ENCODE measurements around the gene OCLN.
"Not testable (repeated sequence)": the region's sequence is repeated elsewhere in the genome, so short reads cannot be mapped to it uniquely, and the experiment has no call there.

OCLN gene

DNA sequence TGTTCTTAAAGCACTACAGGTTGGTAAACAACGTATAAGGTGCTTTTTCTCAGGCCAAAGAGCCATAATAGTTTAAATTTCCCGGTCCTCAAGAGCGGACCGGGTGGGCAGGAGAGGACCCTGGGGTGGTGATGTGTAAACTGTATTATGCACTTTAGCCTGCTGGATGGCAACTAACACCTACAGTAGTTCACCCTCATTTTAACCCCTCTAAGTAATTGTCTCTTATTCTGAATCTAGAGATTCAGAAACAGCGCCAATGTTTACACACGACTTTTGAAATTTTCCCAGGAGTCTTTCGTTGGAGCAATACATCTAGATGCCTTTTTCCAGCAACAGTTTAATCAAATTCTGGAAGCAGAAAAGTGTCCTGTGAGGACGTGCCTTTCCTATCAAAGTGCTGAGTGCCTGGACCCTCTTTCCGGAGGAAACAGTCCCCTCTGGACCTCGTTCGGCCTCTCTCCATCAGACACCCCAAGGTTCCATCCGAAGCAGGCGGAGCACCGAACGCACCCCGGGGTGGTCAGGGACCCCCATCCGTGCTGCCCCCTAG lies 676 bp upstream of the OCLN start:
- DNase-seq (ENCODE audit: low read depth) = no peak

DNA sequence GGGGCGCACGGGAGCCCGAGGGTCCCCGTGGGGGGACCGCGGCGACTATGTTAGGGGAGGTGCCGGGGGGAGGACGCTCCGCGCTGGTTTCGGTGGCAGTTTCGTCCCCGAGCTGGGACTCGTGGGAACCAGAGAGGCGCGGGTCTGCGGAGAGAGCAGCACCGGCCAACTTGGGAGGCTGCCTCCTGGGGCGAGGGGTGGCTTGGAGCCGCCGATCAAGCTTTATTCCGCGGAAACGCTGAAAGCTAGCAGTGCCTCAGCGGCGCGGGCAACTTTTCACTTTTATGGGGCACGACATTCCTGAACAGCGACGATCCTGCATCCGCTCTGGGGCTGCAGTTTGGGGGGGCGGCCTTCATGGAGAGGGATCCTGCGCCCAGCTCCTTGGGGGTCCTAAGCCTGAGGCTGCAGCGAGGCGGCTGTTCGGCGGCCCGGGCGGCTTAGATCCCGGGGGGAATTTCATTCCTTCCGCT lies 369 bp downstream of the OCLN start:
- no peak for DNase-seq (ENCODE audit: low read depth)

DNA sequence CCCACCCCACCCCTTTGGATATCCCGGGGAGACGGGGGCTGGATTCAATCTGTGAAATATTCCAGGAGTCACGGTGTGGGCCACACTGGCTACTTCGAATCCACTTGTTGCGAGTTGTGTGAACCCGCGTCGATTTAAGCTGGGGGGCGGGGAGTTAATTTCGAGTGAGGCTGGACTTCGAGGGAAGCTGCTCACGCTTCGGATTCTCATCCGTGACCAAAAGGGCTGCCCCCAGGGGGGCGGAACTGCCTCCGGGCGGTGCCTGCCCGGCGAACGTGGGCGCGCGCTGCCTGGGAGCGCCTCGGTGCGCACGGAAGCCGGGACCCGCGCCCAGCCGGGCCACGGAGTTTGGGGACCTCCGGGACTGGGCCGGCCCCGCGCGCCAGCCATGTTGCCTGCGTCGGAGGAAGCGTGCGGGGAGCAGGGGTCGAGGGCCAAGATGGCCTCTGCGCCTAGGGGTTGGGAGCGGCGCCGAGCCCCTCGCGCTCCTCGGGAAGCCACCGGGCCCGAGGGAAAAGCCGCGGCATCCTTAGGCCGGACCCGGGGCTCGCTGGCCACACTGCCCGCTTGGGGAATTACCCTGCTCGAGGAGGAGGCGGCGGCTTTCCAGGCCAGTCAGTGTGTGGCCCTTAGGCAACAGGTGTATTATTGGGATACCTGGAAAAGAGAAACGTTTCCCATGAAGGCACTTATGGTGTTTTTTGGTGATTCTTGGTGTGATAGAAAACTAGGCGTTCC lies 975 bp downstream of the OCLN start:
- DNase-seq (ENCODE audit: low read depth) = no peak

DNA sequence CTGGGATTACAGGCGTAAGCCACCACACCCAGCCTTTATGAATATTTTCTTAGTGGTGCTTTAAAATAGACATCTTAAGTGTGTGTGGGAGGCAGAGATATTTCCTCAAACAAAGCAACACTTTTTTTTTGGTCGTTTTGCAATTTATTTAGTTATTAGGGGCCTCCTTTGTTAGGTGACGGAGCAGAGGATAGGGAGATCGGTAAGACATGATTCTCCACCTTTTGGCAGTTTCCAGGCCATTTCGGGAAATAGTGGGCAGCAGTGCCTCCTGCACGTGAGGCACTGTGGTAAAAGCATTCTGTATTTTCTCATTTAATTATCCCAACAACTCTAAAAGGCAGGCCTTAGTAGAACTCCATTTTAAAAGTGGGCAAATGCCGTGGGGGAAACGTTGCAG lies 1.9 kb downstream of the OCLN start:
- no peak for DNase-seq (ENCODE audit: low read depth)

DNA sequence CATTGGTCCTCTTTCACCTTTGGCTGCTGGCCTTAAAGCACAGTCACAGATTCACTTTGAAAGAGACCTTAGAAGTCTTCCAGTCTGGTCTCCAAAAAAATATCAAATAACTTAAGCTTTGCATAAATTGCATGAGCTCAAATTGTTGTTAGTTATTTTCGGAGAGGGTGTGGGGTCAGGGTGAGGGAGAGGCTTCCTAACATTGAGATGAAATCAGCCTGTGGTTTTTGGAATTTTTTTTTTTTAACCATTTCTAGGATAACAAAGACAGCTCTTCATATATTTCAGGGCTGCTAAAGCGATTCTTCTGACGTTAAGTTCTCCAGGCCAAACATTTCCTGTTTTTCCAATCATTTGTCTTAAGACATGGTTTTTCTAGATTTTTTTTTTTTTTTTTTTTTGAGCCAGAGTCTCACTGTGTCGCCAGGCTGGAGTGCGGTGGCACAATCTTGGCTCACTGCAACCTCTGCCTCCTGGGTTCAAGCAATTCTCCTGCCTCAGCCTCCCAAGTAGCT lies 4.5 kb downstream of the OCLN start:
- no peak for DNase-seq (ENCODE audit: low read depth)

DNA sequence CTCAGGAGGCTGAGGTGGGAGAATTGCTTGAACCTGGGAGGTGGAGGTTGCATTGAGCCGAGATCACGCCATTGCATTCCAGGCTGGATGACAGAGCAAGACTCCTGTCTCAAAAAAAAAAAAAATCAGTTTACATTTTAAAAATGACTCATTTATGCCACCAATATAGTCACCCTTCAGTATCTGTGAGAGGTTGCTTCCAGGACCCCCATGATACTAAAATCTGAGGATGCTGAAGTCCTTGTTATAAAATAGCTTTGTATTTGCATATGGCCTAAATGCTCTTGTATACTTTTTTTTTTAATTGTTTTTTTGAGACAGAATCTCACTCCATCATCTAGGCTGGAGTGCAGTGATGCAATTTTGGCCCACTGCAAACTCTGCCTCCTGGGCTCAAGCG lies 5.8 kb downstream of the OCLN start:
- DNase-seq (ENCODE audit: low read depth) = no peak

DNA sequence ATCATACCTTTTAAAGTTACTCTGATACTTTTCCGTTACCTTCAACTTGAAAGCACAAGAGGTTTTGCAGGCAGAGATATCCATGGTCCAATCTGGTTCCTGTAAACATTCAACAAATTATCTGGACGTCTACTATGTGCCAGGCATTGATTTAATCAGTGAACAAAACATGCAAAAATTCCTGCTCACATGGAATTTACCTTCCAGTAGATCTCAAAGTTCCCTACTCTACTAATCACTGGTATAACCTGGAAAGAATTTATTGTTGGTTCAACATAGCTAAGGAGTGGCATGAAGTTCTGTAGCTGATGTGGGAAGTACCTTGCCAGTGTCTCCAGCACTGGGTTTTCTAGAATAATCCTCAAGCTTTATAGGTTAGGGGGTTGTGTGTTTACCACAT lies 9.8 kb downstream of the OCLN start:
- no peak for DNase-seq (ENCODE audit: low read depth)

DNA sequence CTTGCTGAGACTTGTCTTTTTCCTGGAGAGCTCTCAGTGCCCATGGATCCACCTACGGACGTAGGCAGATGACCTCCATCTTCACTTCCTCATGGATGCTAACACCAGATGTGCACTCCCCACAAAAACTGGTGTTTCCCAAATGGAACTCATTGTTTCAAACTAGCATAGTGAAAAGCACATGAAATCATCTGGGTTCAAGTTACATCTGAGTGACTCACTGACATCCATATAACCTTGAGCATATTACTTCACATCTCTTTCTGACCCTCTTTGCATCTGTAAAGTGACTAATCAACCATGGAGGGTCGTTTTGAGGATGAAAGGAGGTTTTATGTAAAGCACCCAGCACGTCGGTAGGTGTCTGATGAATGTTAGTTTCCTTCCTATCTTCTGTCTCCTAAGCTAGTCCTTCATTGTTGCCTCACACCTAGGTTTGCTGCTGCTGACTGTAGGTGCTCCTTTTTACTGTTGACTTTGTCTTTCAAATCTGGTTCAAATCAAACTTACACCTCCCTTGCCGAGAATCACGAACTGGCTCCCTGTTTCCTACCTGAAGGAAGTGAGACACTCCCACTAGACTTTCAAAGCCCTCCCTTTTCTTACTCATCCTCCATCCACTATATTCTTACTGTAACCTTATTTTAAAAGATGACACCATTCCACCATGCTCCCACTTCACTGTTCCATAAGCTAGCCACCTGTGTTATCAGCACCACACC lies 10.3 kb downstream of the OCLN start:
- DNase-seq (ENCODE audit: low read depth) = no peak

DNA sequence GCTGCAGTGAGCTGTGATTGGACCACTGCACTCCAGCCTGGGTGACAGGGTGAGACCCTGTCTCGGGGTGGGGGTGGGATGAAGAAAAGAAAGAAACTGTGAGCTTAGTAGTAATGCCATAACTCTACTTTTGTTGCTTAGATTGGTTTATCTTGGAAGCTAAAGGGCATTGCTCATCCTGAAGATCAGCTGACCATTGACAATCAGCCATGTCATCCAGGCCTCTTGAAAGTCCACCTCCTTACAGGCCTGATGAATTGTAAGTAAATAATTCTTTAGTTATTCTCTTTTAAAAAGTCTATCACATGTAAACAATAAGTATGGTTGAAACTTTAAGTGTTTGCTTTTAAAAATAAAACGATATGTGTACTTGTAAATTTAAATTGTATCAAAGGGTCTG lies 11.4 kb downstream of the OCLN start:
- no peak for DNase-seq (ENCODE audit: low read depth)

DNA sequence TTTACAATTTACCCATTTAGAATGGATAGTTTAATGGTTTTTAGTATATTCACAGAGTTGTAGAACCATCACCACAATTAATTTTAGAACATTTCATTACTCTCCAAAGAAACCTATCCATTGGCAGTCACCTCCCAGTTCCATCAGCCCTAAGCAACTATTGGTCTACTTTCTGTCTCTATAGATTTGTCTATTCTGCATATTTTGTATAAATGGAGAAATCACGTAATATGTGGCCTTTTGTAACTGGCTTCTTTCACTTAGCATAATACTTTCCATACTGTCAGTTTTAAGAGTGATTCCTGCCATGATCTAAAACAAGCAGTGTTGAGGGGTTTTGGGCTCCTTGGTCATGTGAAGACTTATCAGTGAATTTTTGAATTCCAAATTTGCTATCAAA lies 12.7 kb downstream of the OCLN start:
- no peak for DNase-seq (ENCODE audit: low read depth)

DNA sequence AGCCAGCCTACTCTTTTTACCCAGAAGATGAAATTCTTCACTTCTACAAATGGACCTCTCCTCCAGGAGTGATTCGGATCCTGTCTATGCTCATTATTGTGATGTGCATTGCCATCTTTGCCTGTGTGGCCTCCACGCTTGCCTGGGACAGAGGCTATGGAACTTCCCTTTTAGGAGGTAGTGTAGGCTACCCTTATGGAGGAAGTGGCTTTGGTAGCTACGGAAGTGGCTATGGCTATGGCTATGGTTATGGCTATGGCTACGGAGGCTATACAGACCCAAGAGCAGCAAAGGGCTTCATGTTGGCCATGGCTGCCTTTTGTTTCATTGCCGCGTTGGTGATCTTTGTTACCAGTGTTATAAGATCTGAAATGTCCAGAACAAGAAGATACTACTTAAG lies 16.6 kb downstream of the OCLN start:
- no peak for DNase-seq (ENCODE audit: low read depth)

DNA sequence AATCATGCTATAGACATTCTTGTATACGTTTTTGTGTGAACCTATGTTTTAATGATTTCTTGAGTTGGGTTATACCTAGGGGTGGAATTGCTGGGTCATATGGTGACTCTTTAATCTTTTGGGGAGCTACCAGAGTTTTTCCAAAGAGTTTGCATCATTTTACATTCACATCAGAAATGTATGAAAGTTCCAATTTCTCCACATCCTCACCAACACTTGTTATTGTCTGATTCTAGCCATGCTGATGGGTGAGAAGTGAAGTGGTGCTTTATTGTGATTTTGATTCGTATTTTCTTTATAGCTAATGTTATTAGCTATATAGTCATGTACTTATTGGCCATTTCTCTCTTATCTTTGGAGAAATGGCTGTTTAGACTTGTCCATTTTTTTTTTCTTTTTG lies 18.1 kb downstream of the OCLN start:
- DNase-seq (ENCODE audit: low read depth) = no peak

DNA sequence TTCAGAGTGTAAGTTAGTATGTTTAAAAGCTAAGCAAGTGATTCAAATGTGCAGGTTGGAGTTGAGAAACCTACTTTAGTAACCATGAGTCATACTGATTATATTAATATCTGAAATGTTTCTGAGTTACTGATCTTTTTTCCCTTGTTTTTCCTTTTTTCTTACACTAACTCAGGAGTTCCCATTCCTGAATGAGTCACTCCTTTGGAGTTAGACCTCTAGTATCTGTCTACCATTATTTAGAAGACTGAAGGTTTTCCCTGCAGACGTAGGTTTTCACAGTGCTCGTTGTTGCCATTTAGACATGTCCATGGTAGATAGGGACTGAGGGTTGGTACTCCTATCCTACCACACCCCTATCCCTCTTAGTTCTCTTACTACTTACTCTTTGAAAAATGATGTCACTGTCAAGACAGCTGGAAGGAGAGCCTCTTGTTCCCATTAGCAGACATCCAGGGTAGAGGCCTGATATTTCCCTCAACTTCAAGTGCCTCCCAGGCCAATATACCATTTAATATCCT lies 20.2 kb downstream of the OCLN start:
- no peak for DNase-seq (ENCODE audit: low read depth)

DNA sequence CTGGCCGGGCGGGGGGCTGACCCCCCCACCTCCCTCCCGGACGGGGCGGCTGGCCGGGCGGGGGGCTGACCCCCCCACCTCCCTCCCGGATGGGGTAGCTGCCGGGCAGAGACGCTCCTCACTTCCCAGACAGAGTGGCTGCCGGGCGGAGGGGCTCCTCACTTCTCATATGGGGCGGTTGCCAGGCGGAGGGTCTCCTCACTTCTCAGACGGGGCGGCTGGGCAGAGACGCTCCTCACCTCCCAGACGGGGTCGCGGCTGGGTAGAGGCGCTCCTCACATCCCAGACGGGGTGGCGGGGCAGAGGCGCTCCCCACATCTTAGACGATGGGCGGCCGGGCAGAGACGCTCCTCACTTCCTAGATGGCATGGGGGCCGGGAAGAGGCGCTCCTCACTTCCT lies 23.0 kb downstream of the OCLN start:
- not testable (repeated sequence) for DNase-seq (ENCODE audit: low read depth)

DNA sequence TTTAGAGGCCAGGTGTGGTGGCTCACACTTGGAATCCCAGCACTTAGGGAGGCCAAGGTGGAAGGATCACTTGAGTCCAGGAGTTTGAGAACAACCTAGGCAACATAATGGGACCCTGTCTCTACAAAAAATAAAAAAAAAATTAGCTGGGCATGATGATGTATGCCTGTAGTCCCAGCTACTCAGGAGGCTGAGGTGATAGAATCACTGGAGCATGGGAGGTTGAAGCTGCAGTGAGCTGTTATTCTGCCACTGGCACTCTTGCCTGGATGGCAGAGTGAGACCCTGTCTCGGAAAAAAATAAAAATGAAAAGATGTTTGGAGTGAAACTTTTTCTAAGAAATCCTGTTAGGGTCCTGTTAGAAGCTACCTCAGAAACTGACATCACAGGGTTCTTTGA lies 24.2 kb downstream of the OCLN start:
- DNase-seq (ENCODE audit: low read depth) = no peak

DNA sequence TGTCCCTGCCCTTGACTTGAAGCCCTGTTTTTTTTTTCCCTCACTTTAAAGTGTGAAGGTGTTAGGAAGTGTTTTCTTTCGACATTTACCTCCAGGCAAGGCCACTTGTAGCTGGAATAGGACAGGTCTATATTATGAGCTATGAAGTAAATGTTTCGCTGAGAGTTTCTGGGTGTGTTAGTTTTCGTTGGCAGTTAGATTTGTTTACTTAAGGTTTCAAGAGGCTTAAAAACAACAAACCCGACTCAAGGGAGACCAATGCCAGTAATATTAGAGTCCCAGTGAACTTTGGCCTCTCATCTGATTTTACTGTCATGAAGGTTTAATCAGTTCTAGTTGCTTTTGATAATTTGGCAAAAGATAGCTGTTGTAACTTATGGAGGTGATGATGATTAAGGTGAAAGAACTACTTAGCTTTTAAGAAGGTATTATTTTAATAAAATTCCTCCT lies 25.2 kb downstream of the OCLN start:
- DNase-seq (ENCODE audit: low read depth) = no peak

DNA sequence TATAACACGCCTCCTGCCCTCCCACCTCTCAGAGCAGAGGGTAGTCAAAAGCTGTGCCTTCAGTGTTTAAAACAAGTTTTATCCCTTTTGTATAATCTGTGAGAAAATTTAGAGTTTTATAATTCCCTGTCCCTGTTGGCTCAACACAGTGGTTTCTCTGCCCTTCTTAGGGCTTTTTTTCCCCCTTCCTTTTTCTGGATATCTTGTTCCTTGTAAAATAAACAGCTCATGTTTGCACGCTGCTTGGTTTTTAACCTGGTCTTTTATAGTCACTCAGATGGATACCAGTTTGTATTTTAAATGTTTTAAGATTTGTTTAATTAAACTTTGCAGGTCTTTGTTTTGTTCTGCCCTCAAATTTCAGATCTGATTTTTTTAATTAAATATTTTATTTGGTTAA lies 26.7 kb downstream of the OCLN start:
- no peak for DNase-seq (ENCODE audit: low read depth)

DNA sequence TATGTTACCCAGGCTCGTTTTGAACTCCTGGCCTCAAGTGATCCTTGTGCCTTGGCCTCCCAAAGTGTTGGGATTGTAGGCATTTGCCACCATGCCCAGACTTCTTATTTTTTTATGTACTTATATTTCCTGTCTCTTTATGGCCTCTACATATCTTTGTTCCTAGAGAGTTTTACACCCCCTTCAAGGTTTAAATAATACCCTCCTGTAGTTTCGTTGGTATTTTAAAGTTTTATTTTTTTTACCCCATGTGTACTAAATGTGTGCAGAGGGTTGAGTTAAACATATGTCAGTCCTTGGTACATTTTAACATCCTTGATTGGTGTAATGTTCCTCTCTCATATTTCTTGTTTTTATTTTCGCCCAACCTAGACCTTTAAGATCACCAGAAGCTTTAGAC lies 29.4 kb downstream of the OCLN start:
- DNase-seq (ENCODE audit: low read depth) = no peak

DNA sequence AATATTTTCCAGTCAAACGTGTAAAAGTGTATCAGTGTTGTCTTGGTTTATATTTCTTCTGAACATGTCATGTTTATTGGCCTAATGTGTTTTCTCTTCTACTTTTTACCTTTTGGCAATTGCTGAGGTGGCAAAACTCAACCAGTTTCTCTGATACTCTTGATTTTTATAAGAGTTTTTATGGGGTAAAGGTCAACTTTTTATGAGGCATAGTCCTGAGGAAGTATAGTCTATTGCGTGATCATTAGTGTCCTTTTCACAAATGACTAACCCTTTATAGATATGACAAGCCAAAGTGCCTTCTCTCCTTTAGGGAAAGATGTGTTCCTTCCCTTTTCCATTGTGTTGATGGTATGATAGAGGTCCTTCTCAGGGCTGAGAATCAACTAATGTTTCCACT lies 32.9 kb downstream of the OCLN start:
- no peak for DNase-seq (ENCODE audit: low read depth)

DNA sequence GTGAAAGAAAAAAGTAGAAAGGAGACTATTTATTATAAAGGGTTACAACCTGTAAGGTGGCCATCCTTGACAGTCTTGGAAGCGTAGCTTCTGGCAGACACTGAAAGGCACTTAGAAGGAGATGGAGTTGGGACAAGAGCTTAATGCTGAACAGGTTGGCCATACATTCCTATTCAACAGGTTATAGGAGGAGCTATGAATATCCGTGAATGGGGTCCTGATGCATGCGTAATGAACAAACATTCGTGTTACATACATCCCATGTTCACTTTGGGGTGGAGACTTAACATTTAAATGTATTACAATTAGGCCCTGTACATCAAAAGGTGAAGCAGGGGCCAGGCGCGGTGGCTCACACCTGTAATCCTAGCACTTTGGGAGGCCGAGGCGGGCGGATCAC lies 34.1 kb downstream of the OCLN start:
- no peak for DNase-seq (ENCODE audit: low read depth)

DNA sequence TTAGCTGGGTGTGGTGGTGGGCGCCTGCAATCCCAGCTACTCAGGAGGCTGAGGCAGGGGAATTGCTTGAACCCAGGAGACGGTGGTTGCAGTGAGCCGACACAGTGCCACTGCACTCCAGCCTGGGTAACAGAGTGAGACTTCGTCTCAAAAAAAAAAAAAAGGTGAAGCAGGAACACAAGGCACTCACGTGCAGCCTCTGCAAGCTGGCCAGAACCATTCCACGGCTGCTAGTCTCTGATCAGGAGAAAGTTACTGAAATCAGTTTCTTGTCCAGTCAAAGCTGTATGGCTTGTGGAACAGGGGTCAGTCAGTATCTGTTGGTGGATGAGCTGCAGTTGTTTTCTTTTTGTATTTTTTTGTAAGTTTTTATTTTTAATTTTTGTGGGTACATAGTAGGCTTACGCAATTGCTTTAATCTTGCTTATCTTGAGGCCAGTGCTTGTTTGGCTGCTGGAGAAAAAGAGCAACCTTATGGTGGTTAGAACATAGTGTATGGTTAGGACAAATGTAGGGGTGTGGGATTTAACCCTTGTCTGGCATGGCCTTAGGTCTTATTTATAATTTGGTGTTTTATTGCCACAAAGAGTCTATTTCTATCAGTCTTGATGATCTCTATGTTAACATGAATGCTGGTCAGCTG lies 34.7 kb downstream of the OCLN start:
- DNase-seq (ENCODE audit: low read depth) = no peak

DNA sequence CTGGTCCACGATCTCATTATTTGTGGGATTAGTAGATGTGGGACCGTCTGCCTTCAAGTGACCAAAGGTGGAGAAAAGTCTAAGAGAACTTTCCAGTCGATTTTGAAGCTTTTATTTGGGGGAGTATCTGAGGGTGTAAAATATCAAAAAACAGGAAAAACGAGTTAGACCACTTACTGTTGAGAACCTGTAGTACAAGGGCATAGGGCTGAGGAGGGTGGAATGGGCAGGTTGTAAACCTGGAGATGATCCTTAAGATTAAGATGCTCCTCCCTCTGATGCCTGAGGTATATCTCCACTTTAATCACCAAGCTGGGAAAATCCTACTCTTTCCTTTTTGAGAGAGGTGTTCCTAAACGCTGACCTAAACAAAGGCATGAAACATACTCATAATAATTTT lies 35.4 kb downstream of the OCLN start:
- DNase-seq (ENCODE audit: low read depth) = no peak

DNA sequence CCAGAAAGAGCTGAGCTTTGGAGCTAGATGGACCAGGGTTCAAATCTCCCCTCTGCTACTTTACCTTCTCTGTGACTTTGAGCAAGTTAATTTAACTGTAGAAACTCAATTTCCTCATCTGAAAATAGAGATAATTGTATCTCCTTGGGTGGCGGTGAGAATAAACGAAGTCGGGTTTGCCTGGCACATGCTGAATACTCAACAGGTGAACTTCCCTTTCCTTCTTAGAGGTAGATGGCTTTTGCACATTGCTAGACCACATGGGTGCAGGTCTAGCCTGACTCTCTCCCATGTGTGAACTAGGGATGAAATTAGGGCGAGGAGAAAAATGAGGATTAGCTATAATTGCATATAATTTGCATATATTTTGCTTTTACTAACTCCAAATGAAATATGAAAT lies 36.0 kb downstream of the OCLN start:
- DNase-seq (ENCODE audit: low read depth) = no peak
